Stimulated activated CD8-positive, alpha-beta memory T cell treated with anti-CD3 and anti-CD28 coated beads, Interleukin-2, amount 100 ng/mL, for 1 hour (primary cell): ENCODE results near the gene PGA5.
"Not testable (repeated sequence)": the region's sequence is repeated elsewhere in the genome, so short reads cannot be mapped to it uniquely, and the experiment has no call there.

ENCODE experiments used
- DNase-seq, 2 donors: peaks; one replicate each; pipeline ENCODE4 v3.0.0-alpha.2; 2020; ENCODE audit warnings: low read depth in 2 of 2

PGA5 gene

DNA sequence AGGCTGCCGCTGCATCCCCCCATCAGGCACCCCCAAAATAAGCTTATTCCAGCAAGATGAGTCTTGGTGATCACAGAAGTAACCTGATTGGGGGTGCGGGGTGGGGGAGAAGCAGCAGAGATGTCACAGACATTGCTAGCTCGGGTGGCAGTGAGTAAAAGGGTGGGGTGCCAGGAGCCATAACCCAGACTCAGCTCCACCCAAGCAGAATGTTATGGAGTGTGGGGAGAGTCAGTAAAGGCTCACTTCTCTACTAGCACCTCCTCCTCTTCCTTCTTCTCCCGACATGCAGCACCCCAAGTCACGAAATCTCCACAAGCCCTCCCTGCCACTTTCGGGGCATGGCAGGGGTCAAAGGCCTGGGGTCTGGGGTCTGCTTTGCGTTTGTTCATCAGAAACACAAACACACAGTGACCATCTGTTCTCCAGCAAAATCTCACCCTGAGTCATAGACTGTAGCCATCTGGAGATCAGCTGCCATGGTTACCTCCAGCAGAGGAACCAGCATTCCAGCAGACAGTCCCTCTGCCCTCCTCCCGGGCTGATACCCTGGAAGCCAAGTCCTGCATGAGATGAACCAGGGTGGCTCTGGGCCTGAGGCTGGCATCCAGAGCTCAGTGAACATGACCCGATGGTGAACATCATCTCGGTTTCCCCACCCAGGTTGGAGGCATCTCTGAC lies 14.4 kb upstream of the PGA5 start:
- DNase-seq, result not testable (repeated sequence)

DNA sequence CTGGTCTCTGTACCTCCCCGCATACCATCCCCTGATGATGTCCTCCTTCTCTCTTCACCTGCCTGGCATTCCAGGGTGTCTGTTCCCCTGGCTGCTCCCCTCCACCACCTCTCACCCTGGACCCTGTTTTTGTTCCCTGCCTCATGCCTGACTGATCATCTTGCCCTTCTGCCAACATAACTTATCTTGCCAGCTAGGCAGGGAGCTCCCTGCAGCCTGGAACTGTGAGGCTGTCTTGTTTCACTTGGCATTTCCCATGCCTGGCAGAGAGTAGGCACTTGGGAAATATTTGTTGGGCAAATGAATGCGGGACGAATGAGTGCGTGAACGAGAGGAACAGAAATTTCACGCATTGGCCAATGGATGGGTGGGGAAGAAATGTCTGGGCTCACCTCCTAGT lies 11.5 kb upstream of the PGA5 start:
- not testable (repeated sequence) for DNase-seq

DNA sequence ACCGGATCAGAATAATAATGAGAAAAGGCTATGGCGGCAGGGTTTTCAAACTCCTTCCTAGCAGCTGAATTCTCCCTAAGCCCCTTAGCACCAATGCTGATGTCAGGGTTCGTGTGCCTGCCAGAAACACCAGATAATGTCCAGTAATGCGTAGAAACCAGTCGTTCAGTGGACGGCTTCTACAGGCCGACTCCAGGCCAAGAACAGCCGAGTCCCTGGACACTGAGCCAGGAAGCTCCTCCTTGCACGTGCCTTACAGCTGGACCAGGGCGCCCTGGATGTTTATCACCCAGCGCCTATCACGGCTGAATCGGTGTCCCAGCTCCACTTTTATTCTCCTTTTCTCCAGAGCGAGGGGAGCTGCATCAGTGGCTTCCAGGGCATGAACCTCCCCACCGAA lies 9.9 kb upstream of the PGA5 start:
- DNase-seq, result not testable (repeated sequence)

DNA sequence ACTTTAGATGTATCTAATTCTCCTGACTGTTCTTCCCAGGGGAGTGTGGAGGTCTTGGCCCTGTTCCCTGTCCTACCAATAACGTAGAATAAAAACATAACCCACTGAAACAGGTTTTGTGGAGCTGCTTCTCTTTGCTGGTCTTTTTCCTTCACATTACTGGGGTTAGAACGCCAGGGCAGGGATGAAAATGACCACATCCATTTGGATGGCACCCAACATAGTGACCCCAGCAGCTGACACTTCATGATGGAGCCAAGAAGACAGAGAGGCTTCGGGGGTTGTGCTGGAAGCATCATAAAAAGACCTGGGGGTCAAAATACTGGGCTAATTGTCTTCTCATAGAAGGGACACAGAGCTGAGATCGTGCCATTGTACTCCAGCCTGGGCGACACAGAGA lies 9.4 kb upstream of the PGA5 start:
- not testable (repeated sequence) for DNase-seq

DNA sequence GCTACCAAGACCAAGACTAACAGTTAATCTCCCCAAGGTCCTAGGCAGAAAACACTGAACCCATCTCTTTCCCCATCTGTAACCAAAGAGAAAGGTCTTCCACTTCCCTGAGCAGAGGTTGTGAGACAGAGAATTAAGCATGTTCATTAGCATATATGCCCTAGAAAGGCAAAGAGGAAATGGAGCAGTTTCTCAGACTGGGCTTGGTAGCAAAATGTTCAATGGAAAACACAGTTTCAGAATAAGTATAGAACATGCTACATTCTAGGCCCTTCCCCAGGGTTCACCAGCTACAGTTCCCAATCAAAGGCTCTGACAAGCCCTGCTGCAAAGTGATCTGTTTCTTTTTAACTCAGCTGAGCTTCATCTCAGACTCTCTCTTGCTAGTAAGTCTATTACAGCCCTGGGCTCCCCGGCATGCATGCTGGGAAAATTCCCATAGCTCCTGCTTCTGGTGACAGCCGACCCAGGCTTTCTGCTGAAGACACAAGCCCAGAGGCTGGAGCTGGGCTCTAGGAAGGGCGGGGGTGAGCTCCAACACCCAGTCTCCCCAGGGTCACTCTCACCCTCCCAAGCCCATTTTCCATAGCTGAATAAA lies 8.3 kb upstream of the PGA5 start:
- DNase-seq, result not testable (repeated sequence)

DNA sequence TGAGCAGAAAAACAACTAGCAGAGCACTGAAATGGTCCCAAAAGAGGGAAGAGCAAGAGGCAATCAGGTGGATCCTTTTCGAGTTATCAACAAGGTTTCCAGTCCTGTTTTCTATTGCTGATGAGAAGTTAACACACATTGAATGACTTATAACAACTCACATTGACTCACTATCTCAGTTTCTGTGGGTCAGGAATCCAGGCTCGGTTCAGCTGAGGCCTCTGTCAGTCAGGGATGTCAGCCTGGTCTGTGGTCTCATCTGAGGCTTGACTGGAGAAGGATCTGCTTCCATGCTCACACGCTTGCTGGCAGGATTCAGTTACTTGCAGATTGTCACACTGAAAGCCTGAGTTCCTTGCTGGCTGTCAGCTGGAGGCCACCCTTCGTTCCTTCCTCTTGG lies 3.8 kb upstream of the PGA5 start:
- DNase-seq, result not testable (repeated sequence)

DNA sequence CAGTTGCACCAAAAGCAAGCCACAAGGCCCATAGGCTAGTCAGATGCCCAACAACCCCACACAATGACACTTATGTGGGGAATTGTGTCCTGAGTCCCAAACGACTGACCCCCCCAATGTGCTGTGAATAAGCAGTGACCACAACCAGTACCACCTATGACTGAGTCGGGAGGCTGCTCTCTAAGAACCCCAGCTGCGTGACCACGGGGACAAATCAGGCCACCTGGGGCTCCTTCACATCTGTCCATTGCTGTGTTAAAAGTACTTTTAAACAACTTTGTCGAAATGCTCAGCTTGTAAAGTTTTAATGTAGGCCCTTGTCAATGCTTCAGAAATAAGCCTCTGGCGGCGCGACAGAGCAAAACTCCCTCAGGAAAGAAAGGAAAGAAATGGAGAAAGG lies 687 bp upstream of the PGA5 start:
- not testable (repeated sequence) for DNase-seq

DNA sequence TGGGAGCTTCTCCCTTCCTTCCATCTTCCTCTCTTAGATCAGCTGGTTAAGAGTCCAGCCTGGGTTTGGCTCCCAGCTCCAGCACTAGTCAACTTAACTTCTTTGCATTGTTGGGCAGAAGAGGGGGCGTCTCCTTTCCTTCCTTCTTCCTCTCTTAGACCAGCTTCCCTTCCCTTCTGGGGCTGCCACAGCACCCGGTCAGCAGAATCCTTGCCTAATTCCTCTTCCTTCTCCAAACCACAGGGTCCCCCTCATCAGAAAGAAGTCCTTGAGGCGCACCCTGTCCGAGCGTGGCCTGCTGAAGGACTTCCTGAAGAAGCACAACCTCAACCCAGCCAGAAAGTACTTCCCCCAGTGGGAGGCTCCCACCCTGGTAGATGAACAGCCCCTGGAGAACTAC lies 551 bp downstream of the PGA5 start:
- not testable (repeated sequence) for DNase-seq

DNA sequence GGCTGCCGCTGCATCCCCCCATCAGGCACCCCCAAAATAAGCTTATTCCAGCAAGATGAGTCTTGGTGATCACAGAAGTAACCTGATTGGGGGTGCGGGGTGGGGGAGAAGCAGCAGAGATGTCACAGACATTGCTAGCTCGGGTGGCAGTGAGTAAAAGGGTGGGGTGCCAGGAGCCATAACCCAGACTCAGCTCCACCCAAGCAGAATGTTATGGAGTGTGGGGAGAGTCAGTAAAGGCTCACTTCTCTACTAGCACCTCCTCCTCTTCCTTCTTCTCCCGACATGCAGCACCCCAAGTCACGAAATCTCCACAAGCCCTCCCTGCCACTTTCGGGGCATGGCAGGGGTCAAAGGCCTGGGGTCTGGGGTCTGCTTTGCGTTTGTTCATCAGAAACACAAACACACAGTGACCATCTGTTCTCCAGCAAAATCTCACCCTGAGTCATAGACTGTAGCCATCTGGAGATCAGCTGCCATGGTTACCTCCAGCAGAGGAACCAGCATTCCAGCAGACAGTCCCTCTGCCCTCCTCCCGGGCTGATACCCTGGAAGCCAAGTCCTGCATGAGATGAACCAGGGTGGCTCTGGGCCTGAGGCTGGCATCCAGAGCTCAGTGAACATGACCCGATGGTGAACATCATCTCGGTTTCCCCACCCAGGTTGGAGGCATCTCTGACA lies 4.4 kb downstream of the PGA5 start:
- DNase-seq, result not testable (repeated sequence)

DNA sequence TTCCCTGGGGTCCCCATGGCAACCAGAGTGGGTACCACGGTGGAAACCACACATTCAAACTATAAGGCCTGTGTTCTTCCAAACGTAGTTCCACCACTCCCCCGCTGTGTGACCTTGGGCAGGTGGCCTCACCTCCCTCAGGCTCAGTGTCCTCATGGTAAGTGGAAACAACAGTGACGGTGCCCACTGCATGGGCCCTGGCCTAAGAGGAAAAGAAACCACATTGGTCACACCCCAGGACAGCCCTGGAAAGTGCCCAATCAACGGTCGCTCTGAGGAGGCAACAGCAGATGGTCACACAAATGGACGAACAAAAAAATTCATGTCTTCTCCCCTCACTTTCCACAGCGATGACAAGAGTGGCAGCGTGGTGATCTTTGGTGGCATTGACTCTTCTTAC lies 7.1 kb downstream of the PGA5 start:
- DNase-seq, result not testable (repeated sequence)

DNA sequence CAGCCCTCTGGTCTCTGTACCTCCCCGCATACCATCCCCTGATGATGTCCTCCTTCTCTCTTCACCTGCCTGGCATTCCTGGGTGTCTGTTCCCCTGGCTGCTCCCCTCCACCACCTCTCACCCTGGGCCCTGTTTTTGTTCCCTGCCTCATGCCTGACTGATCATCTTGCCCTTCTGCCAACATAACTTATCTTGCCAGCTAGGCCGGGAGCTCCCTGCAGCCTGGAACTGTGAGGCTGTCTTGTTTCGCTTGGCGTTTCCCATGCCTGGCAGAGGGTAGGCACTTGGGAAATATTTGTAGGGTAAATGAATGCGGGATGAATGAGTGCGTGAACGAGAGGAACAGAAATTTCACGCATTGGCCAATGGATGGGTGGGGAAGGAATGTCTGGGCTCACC lies 8.2 kb downstream of the PGA5 start:
- not testable (repeated sequence) for DNase-seq

DNA sequence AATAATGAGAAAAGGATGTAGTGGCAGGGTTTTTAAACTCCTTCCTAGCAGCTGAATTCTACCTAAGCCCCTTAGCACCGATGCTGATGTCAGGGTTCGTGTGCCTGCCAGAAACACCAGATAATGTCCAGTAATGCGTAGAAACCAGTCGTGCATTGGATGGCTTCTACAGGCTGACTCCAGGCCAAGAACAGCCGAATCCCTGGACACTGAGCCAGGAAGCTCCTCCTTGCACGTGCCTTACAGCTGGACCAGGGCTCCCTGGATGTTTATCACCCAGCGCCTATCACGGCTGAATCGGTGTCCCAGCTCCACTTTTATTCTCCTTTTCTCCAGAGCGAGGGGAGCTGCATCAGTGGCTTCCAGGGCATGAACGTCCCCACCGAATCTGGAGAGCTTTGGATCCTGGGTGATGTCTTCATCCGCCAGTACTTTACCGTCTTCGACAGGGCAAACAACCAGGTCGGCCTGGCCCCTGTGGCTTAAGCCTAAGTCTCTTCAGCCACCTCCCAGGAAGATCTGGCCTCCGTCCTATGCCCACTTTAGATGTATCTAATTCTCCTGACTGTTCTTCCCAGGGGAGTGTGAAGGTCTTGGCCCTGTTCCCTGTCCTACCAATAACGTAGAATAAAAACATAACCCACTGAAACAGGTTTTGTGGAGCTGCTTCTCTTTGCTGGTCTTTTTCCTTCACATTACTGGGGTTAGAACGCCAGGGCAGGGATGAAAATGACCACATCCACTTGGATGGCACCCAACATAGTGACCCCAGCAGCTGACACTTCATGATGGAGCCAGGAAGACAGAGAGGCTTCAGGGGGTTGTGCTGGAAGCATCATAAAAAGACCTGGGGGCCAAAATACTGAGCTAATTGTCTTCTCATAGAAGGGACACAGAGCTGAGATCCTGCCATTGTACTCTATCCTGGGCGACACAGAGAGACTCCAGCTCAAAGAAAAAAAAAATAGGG lies 10.1 kb downstream of the PGA5 start:
- DNase-seq, result not testable (repeated sequence)

DNA sequence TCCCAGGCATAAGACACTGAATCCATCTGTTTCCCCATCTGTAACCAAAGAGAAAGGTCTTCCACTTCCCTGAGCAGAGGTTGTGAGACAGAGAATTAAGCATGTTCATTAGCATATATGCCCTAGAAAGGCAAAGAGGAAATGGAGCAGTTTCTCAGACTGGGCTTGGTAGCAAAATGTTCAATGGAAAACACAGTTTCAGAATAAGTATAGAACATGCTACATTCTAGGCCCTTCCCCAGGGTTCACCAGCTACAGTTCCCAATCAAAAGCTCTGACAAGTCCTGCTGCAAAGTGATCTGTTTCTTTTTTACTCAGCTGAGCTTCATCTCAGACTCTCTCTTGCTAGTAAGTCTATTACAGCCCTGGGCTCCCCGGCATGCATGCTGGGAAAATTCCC lies 11.4 kb downstream of the PGA5 start:
- DNase-seq, result not testable (repeated sequence)

DNA sequence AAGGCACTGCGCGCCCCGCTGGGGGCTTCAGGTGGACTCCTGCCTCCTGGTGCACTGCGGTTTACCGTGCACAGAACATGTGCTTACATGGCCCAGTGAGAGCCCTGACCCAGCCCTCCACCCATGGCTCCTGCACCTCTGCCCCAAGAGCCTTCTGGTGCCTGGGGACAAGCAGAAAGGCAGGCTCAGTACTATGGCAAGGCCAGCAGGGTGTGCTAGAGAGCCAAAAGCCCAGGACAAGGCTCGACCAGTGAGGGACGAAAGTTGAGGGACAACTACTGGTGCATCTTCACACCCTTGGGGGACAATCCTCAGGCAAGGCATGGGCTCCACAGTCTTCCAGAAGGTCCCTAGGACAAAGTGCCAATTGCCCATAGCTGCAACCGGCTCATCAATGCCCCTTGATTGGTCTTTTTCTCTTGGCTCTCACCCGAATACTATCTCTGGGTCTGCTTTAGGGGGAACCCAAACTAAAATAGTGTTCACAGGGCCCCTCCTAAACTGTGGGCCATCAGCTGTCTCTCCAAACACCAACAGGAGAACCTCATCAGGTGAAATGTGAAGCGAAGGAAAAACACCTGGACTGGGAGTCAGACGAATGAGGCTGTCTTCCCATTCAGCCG lies 13.5 kb downstream of the PGA5 start:
- DNase-seq, result peak in 1 of 2 donors; percentile 40

DNA sequence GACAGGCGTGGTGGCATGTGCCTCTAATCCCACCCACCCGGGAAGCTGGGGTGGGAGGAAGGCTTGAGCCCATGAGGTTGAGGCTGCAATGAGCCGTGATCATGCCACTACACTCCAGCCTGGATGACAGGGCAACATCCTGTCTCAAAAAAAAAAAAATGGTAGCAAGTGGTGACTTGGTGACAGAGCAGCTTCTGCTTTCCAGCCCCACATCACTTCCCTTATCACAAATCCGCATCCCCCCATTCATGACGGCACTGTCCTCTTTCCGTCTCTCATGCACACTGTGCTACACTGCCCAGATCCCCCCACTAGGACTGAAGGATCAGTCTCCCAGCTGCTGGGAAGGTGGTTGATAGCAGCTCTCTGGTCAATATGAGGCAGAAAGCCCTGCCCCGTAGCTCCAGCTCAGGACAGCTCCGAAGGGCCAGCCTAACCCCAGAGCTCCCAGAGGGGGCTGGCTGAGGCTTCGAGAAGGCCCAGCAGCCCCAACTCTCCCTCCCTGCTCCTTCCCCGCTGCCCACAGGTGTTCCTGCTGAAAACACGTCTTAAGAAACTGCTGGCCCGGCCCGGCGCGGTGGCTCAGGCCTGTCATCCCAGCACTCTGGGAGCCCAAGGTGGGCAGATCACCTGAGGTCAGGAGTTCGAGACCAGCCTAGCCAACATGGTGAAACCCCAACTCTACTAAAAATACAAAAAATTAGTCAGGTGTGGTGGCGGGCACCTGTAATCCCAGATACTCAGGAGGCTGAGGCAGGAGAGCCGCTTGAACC lies 15.9 kb downstream of the PGA5 start:
- no peak for DNase-seq

DNA sequence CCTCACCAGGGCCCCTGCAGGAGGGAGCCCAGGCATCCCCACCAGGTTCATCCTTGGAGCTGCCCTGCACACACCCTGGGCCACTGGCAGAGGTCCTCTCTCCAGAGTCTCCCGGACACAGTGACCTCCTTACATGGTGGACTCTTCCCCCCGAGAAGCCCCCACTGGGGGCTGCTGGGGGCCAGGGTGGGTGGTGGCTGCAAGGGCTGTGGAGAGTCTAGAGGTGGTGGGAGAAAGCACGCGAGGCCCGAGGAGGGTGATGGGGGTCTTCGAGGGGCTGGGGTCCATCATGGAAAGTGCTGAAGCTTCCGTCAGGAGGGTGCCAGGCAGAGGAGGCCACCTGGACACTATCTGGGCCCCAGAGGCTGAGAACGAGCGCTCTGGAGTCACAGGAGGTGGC lies 17.6 kb downstream of the PGA5 start:
- no peak for DNase-seq

DNA sequence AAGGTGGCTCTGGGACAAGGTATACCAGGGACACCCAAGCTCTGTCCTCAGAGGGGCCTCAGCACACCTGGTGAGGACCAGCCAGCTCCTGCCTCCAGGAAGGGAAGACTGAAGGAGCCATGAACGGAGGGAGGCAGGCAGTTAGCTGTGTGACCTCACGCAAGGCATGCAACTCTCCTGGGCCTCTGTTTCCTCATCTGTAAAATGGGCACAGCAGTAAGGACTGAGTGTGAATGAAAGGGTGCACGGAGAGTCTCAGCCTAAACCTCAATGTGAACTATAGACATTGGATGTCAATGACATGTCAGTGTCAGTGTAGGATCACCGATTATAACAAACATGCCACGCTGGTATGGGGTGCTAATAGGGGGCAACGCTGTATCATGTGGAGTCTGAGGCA lies 18.4 kb downstream of the PGA5 start:
- no peak for DNase-seq

DNA sequence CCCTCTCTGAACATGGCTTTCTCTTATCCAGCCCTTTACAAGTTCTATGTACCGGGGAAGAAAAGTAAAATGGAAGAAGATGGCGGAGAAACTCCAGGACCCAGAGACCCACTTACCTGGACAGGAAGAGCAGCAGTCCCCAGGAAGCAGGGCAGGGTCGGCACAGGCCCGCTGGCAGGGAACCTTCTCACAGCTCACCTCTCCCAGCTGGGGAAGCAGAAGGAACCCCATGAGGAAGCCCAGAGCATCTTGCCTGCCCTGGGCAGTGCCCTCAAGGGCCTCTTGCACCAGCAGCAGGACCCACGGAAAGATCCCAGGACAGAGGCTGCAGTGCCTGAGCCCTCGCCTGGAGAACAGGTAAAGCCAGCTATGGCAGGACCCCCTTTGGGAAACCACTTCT lies 23.4 kb downstream of the PGA5 start:
- DNase-seq, result no peak

DNA sequence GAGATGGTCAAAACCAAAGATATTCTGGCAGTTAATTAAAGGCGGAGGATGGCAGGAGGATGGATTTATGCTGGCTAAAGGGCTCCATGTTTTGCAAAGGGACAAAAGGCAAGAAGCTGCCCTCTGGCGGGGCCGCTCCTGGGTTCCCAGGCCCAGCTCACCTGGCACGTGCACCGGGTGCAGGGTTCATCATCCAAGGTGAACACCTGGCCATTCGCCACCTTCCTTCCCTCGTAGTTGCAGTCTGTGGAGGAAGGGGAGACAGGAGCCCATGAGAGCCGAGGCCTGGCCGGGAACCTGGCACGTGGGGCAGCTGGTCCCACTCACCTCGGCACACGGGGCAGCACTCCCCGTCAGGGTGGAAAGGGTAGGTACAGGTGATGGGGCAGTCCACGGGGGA lies 23.8 kb downstream of the PGA5 start:
- no peak for DNase-seq

DNA sequence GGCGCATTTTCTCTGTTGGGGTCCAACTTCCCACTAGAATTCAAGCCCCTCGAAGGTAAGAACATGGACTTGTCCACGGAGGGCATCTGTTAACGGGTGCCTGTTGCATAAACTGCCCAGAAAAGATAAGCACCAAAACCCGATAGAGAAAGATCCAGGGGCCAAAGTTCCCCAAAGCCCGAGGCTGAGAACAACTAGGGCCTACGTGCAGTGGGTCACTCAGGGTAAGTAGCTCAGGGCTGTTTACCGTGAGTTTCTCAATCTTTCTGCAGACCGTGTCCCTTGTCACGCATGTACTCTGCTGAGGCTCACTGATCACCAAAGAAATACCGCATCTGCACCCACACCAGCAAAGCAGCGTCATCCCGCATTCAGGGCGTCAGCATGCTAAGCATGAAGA lies 24.4 kb downstream of the PGA5 start:
- no peak for DNase-seq

DNA sequence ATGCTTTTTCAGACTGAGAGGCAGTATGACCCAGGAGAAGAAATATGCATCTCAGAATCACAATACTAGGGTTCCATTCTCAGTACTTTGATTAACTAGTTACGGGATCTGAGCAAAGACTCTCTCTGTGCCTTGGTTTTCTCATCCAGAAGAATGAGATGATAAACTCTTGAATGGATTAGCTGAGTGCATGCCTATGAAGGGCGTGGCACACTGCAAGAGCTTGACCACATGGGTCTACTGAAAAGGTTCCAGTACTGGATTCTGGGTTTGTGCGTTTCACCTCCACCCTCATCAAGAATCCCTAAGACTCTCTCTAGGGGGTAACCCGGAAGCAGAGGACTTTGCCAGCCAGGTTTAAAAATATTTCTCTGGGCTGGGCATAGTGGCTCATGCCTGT lies 25.6 kb downstream of the PGA5 start:
- DNase-seq, result no peak
